ENCODE data around the gene EHBP1.

DNA sequence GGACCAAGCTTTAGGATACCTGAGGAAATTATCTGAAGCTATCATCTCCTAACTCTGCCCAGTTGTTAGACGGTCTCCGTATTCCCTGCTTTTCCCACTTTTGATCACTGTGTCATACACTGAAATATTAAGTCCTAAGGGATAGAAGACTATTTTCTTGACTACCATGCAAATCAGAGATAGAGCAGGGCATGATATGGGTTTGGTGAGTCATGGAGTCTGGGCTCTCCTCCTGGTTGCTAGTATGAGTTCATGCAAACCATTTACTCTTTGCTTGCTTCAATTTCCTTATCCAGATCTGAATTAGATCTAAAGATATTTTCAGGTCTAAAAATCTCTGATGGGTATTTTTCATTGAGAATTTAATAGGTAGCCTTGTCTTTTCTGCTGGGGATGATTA lies 55.0 kb downstream of the EHBP1 start:
- TF ChIP-seq, protein P1, sequence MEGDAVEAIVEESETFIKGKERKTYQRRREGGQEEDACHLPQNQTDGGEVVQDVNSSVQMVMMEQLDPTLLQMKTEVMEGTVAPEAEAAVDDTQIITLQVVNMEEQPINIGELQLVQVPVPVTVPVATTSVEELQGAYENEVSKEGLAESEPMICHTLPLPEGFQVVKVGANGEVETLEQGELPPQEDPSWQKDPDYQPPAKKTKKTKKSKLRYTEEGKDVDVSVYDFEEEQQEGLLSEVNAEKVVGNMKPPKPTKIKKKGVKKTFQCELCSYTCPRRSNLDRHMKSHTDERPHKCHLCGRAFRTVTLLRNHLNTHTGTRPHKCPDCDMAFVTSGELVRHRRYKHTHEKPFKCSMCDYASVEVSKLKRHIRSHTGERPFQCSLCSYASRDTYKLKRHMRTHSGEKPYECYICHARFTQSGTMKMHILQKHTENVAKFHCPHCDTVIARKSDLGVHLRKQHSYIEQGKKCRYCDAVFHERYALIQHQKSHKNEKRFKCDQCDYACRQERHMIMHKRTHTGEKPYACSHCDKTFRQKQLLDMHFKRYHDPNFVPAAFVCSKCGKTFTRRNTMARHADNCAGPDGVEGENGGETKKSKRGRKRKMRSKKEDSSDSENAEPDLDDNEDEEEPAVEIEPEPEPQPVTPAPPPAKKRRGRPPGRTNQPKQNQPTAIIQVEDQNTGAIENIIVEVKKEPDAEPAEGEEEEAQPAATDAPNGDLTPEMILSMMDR (IDR thresholded peaks at IDR 0.05; ENCODE audit: low read depth, low read length), result no peak
- TF ChIP-seq POLR2A (IDR thresholded peaks at IDR 0.05; ENCODE audit: extremely low read depth, insufficient read length), result no peak
- TF ChIP-seq, protein P2, sequence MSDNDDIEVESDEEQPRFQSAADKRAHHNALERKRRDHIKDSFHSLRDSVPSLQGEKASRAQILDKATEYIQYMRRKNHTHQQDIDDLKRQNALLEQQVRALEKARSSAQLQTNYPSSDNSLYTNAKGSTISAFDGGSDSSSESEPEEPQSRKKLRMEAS (IDR thresholded peaks at IDR 0.05; ENCODE audit: low read depth, low read length), result no peak
